ENCODE measurements around the gene TSR1.

DNA sequence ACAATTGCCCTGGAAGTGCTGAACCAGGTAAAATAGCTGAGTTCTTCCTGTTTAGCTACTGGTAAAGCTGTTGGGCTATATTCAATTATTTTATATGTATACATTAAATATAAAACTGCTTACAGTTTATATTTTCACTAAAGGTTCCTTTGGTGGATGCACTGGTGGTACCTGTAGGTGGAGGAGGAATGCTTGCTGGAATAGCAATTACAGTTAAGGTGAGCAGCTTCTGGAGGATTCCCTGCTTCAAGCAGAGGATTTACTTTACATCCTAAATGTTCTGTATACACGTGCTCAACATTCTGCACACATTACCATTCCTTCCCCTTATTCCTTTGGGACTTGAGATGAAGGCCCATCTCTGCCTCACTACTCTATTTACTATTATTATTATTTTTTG is 14.9 kb downstream of the TSR1 start:
- TF ChIP-seq POLR2A (conservative IDR thresholded peaks at IDR 0.05) (no peak), CEBPB (tag; IDR thresholded peaks at IDR 0.05) (no peak), ZNF77 (CRISPR knock-in tag; IDR thresholded peaks at IDR 0.05) (no peak), CBX8 (IDR thresholded peaks at IDR 0.05; ENCODE audit: borderline replicate concordance, extremely low read depth, low read depth, low read length, poor library complexity, severe bottlenecking) (no peak), ZNF384 (IDR thresholded peaks at IDR 0.05; ENCODE audit: low read depth, low read length) (no peak), ETS1 (conservative IDR thresholded peaks at IDR 0.05; ENCODE audit: control insufficient read depth, low read depth, low read length) (no peak), NFE2L1 (tag; IDR thresholded peaks at IDR 0.05; ENCODE audit: borderline replicate concordance, low read depth) (no peak), SREBF2 (CRISPR knock-in tag; IDR thresholded peaks at IDR 0.05) (no peak), SAFB2 (IDR thresholded peaks at IDR 0.05; ENCODE audit: borderline replicate concordance, low read depth, low read length, severe bottlenecking) (no peak), ZNF239 (CRISPR knock-in tag; IDR thresholded peaks at IDR 0.05) (no peak)
- TF ChIP-seq, protein P1, sequence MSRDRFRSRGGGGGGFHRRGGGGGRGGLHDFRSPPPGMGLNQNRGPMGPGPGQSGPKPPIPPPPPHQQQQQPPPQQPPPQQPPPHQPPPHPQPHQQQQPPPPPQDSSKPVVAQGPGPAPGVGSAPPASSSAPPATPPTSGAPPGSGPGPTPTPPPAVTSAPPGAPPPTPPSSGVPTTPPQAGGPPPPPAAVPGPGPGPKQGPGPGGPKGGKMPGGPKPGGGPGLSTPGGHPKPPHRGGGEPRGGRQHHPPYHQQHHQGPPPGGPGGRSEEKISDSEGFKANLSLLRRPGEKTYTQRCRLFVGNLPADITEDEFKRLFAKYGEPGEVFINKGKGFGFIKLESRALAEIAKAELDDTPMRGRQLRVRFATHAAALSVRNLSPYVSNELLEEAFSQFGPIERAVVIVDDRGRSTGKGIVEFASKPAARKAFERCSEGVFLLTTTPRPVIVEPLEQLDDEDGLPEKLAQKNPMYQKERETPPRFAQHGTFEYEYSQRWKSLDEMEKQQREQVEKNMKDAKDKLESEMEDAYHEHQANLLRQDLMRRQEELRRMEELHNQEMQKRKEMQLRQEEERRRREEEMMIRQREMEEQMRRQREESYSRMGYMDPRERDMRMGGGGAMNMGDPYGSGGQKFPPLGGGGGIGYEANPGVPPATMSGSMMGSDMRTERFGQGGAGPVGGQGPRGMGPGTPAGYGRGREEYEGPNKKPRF (IDR thresholded peaks at IDR 0.05; ENCODE audit: low read depth, low read length) = no peak
- TF ChIP-seq, protein P2, sequence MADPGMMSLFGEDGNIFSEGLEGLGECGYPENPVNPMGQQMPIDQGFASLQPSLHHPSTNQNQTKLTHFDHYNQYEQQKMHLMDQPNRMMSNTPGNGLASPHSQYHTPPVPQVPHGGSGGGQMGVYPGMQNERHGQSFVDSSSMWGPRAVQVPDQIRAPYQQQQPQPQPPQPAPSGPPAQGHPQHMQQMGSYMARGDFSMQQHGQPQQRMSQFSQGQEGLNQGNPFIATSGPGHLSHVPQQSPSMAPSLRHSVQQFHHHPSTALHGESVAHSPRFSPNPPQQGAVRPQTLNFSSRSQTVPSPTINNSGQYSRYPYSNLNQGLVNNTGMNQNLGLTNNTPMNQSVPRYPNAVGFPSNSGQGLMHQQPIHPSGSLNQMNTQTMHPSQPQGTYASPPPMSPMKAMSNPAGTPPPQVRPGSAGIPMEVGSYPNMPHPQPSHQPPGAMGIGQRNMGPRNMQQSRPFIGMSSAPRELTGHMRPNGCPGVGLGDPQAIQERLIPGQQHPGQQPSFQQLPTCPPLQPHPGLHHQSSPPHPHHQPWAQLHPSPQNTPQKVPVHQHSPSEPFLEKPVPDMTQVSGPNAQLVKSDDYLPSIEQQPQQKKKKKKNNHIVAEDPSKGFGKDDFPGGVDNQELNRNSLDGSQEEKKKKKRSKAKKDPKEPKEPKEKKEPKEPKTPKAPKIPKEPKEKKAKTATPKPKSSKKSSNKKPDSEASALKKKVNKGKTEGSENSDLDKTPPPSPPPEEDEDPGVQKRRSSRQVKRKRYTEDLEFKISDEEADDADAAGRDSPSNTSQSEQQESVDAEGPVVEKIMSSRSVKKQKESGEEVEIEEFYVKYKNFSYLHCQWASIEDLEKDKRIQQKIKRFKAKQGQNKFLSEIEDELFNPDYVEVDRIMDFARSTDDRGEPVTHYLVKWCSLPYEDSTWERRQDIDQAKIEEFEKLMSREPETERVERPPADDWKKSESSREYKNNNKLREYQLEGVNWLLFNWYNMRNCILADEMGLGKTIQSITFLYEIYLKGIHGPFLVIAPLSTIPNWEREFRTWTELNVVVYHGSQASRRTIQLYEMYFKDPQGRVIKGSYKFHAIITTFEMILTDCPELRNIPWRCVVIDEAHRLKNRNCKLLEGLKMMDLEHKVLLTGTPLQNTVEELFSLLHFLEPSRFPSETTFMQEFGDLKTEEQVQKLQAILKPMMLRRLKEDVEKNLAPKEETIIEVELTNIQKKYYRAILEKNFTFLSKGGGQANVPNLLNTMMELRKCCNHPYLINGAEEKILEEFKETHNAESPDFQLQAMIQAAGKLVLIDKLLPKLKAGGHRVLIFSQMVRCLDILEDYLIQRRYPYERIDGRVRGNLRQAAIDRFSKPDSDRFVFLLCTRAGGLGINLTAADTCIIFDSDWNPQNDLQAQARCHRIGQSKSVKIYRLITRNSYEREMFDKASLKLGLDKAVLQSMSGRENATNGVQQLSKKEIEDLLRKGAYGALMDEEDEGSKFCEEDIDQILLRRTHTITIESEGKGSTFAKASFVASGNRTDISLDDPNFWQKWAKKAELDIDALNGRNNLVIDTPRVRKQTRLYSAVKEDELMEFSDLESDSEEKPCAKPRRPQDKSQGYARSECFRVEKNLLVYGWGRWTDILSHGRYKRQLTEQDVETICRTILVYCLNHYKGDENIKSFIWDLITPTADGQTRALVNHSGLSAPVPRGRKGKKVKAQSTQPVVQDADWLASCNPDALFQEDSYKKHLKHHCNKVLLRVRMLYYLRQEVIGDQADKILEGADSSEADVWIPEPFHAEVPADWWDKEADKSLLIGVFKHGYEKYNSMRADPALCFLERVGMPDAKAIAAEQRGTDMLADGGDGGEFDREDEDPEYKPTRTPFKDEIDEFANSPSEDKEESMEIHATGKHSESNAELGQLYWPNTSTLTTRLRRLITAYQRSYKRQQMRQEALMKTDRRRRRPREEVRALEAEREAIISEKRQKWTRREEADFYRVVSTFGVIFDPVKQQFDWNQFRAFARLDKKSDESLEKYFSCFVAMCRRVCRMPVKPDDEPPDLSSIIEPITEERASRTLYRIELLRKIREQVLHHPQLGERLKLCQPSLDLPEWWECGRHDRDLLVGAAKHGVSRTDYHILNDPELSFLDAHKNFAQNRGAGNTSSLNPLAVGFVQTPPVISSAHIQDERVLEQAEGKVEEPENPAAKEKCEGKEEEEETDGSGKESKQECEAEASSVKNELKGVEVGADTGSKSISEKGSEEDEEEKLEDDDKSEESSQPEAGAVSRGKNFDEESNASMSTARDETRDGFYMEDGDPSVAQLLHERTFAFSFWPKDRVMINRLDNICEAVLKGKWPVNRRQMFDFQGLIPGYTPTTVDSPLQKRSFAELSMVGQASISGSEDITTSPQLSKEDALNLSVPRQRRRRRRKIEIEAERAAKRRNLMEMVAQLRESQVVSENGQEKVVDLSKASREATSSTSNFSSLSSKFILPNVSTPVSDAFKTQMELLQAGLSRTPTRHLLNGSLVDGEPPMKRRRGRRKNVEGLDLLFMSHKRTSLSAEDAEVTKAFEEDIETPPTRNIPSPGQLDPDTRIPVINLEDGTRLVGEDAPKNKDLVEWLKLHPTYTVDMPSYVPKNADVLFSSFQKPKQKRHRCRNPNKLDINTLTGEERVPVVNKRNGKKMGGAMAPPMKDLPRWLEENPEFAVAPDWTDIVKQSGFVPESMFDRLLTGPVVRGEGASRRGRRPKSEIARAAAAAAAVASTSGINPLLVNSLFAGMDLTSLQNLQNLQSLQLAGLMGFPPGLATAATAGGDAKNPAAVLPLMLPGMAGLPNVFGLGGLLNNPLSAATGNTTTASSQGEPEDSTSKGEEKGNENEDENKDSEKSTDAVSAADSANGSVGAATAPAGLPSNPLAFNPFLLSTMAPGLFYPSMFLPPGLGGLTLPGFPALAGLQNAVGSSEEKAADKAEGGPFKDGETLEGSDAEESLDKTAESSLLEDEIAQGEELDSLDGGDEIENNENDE (IDR thresholded peaks at IDR 0.05; ENCODE audit: low read depth, low read length) = no peak
- TF ChIP-seq, protein P3, sequence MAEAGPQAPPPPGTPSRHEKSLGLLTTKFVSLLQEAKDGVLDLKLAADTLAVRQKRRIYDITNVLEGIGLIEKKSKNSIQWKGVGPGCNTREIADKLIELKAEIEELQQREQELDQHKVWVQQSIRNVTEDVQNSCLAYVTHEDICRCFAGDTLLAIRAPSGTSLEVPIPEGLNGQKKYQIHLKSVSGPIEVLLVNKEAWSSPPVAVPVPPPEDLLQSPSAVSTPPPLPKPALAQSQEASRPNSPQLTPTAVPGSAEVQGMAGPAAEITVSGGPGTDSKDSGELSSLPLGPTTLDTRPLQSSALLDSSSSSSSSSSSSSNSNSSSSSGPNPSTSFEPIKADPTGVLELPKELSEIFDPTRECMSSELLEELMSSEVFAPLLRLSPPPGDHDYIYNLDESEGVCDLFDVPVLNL (CRISPR knock-in tag; IDR thresholded peaks at IDR 0.05; ENCODE audit: low read depth) = no peak
